Measurements from ENCODE around the gene SRM. TPM values are rescaled to one million over a fixed set of nuclear protein-coding genes. Genes with fewer than 3 reads are reported as not detected.
A peak's percentile ranks its signal among the peaks of the same experiment; 100 is the strongest.

SRM gene
- total RNA-seq, 1 experiment from 2014 or later: 249 TPM

- no TSS peak for BruUV-seq (replicated peaks)
- intact Hi-C loops (cut with micrococcal nuclease; ENCODE audit: unreplicated experiment) (no loop called here), in situ Hi-C loops (cut with HindIII; ENCODE audit: low pct_unique_long_range_greater_than_20kb, low sequenced_read_pairs) (no loop called here)
- TF ChIP-seq TCF7L2 (IDR thresholded peaks at IDR 0.05; ENCODE audit: low read depth, low read length) (no peak), CTCF (IDR thresholded peaks at IDR 0.05) (no peak), POLR2AphosphoS5 (IDR thresholded peaks at IDR 0.05; ENCODE audit: low read depth, low read length) (no peak)
- Histone ChIP-seq H3K27me3 (ENCODE audit: control insufficient read depth, insufficient read depth, low read length) (no peaks in the 10 kb centered on the region), H3K4me3 (ENCODE audit: low read depth in 2 of 2, low read length in 2 of 2) (no peak within 1 kb of the TSS), H3K36me3 (ENCODE audit: control insufficient read depth, insufficient read depth, low read length) (no peaks in the 10 kb centered on the region), H3K9me3 (ENCODE audit: control insufficient read depth, insufficient read depth, low read depth, low read length) (no peaks in the 10 kb centered on the region), H3K4me1 (ENCODE audit: control insufficient read depth, insufficient read depth, low read length) (no peaks in the 10 kb centered on the region), H3K27ac (ENCODE audit: low read length) (no peak within 1 kb of the TSS)
- ATAC-seq: peak; percentile 40; the same call in 1 of the 2 replicates
- ChIA-PET POLR2A (no interaction called here), CTCF (no interaction called here)
- DNase-seq (ENCODE audit: low read depth, low spot score): no peak
Observed at GRCh38 chr1:11046625-11047365, 13.0 kb downstream of the SRM start, which contains the start of gene MASP2. Gene MASP2, minus strand, starts transcription at chr1:11047239. Its CDS starts 32 bp downstream, at chr1:11047207.

- Histone ChIP-seq H3K4me1 (ENCODE audit: control insufficient read depth, insufficient read depth, low read length) (no peaks in the 10 kb centered on the region), H3K36me3 (ENCODE audit: control insufficient read depth, insufficient read depth, low read length) (no peaks in the 10 kb centered on the region), H3K27me3 (ENCODE audit: control insufficient read depth, insufficient read depth, low read length) (no peaks in the 10 kb centered on the region), H3K9me3 (ENCODE audit: control insufficient read depth, insufficient read depth, low read depth, low read length) (no peaks in the 10 kb centered on the region), H3K4me3 (ENCODE audit: low read depth in 2 of 2, low read length in 2 of 2) (no peak overlapping the region), H3K27ac (ENCODE audit: low read length) (no peak overlapping the region)
- intact Hi-C loops (cut with micrococcal nuclease; ENCODE audit: unreplicated experiment): no loop called here
- POLR2A ChIA-PET: no interaction called here
- CTCF ChIA-PET: no interaction called here
- in situ Hi-C loops (cut with HindIII; ENCODE audit: low pct_unique_long_range_greater_than_20kb, low sequenced_read_pairs): no loop called here
- BruUV-seq (replicated peaks): no TSS peak
- peak; percentile 4; the same call in 1 of the 2 replicates for ATAC-seq
- no peak for DNase-seq (ENCODE audit: low read depth, low spot score)
- TF ChIP-seq CTCF (IDR thresholded peaks at IDR 0.05) (no peak), REST (IDR thresholded peaks at IDR 0.05; ENCODE audit: insufficient read depth in 1 of 2, low read depth in 2 of 2, low read length in 1 of 2) (no peak), POLR2AphosphoS5 (IDR thresholded peaks at IDR 0.05; ENCODE audit: low read depth, low read length) (no peak), SIN3A (IDR thresholded peaks at IDR 0.05; ENCODE audit: borderline replicate concordance, insufficient read depth, low read depth, low read length) (no peak), TCF7L2 (IDR thresholded peaks at IDR 0.05; ENCODE audit: low read depth, low read length) (no peak)
Observed at GRCh38 chr1:11046270-11046566, 13.6 kb downstream of the SRM start.
